Regular cardiac myocyte (primary cell): ENCODE measurements around the gene SNX13. TPM values are rescaled to one million over a fixed set of nuclear protein-coding genes. Genes with fewer than 3 reads are reported as not detected.

Source experiments
- total RNA-seq: library from RNA; depleted of rRNA; stranded (reverse); fragments of >200 nt; gene quantifications from 2 replicates; pipeline ENCODE4 v1.2.3, GENCODE V29; 2014

SNX13 gene, protein sequence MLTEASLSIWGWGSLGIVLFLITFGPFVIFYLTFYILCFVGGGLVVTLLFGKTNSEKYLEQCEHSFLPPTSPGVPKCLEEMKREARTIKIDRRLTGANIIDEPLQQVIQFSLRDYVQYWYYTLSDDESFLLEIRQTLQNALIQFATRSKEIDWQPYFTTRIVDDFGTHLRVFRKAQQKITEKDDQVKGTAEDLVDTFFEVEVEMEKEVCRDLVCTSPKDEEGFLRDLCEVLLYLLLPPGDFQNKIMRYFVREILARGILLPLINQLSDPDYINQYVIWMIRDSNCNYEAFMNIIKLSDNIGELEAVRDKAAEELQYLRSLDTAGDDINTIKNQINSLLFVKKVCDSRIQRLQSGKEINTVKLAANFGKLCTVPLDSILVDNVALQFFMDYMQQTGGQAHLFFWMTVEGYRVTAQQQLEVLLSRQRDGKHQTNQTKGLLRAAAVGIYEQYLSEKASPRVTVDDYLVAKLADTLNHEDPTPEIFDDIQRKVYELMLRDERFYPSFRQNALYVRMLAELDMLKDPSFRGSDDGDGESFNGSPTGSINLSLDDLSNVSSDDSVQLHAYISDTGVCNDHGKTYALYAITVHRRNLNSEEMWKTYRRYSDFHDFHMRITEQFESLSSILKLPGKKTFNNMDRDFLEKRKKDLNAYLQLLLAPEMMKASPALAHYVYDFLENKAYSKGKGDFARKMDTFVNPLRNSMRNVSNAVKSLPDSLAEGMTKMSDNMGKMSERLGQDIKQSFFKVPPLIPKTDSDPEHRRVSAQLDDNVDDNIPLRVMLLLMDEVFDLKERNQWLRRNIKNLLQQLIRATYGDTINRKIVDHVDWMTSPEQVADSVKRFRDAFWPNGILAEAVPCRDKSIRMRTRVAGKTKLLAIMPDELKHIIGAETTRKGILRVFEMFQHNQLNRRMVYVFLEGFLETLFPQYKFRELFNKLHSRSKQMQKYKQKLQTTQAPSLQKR
- total RNA-seq = 31.2 and 58.6 TPM in 2 replicates

DNA sequence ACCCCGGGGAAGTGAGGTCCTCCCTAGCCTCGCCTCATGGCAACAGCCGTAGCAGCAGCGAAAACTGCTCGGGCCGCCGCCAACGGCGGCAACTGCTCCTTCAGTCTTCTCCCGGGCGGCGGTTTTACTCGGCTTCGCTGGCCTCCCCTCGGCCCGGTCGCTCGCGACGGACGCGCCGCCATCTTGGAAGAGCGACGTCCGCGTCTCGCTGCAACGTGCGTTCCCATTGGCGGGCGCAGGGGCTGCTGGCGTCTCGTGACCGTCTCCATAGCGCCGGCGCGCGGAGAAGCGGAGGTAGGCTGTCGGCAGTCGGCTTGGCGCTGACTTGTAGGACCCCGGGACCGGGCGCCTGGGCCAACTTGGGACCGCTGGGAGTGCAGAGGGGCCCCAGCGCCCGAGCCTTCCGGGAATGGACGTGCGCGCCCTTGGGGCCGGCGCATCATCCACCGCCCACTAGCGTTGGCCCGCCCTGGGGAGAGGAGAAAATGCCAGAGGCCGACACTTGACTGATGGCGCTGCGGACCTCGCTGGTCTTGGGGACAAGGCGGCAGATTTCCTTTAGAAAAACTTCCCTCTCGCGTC is at the start of gene SNX13:
SNX13 (minus strand) TSS at position 193 of the 582 bp plus-strand sequence. CDS start 199 bp downstream, outside the sequence.

Other genes starting within 250 kb of the SNX13 start
- not detected in 2 replicates for gene PRPS1L1, start 87.4 kb upstream of the SNX13 start, total RNA-seq